Keratinocyte (primary cell): Measurements from ENCODE around the gene ALDH9A1.

ENCODE experiments used
- EZH2 ChIP-seq: IDR thresholded peaks from one replicate; pipeline ENCODE4 v1.6.1; 2012; ENCODE audit warnings: inconsistent platforms, mild to moderate bottlenecking, low read length, moderate library complexity
- TF ChIP-seq, protein P1 (sequence below), 3 experiments: IDR thresholded peaks in 1 of 3; conservative IDR thresholded peaks in 1 of 3; optimal IDR thresholded peaks in 1 of 3; 2 replicates in 2 of 3; 3 replicates in 1 of 3; pipeline versions ENCODE3 to v1.5.1; 2011; ENCODE audit warnings: low read length in 3 of 3, mild to moderate bottlenecking in 3 of 3, moderate library complexity in 2 of 3, control low read depth in 1 of 3, inconsistent platforms in 1 of 3; ENCODE audit not compliant: insufficient read depth in 2 of 3; ENCODE audit errors: extremely low read depth in 1 of 3

DNA sequence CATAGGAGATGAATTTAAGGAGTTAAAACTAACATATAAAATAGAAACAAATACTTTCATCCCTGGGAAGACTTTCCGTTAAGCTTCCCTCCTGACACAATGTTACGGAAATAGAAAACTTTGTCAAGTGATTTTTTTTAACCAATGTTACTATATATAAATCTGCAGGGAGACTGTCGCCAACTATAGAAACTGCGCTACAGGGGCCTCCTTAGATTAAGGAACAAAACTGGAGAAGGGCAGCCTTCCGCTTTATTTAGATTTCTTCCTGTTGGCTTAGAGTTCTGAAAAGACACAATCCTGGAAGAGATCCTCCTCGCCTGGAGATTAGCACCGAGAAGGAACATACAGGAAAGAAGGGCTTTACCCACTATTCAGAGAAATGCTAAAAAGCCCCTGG lies 65.9 kb downstream of the ALDH9A1 start:
- TF ChIP-seq, protein P1, sequence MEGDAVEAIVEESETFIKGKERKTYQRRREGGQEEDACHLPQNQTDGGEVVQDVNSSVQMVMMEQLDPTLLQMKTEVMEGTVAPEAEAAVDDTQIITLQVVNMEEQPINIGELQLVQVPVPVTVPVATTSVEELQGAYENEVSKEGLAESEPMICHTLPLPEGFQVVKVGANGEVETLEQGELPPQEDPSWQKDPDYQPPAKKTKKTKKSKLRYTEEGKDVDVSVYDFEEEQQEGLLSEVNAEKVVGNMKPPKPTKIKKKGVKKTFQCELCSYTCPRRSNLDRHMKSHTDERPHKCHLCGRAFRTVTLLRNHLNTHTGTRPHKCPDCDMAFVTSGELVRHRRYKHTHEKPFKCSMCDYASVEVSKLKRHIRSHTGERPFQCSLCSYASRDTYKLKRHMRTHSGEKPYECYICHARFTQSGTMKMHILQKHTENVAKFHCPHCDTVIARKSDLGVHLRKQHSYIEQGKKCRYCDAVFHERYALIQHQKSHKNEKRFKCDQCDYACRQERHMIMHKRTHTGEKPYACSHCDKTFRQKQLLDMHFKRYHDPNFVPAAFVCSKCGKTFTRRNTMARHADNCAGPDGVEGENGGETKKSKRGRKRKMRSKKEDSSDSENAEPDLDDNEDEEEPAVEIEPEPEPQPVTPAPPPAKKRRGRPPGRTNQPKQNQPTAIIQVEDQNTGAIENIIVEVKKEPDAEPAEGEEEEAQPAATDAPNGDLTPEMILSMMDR (optimal IDR thresholded peaks at IDR 0.05 in 1 of 3, IDR thresholded peaks at IDR 0.05 in 1 of 3, conservative IDR thresholded peaks at IDR 0.05 in 1 of 3; ENCODE audit: extremely low read depth in 1 of 3, insufficient read depth in 2 of 3, low read length in 3 of 3) = no peak
- TF ChIP-seq EZH2 = no peak
